GM19351 (cell line): ENCODE results near the gene NCOR1.
A peak's percentile ranks its signal among the peaks of the same experiment; 100 is the strongest.

Experiments
- ATAC-seq: cut with Tn5 transposase; IDR thresholded peaks from one replicate; pipeline ENCODE4 v1.9.1; 2021; ENCODE audit warnings: mild to moderate bottlenecking, moderate library complexity; ENCODE audit not compliant: unreplicated experiment

NCOR1 gene

DNA sequence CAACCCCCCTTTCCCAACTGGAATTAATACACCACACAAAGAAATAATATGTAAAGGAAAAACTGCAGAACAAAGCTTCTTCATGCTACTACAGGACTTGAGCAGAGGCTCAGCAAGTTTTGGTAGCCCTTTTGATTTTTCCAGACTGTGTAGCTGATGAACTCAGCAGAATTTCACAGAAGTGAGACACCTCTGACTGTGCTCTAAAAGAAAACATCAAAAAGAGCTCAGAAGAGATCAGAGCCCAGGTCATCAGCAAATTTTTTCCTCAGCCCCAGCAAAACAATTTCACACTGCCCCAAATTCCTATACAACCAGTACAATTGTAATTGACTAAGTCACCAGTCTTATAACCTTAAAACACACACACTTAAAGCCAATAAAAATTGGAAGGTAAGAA, 177.7 kb downstream of the NCOR1 start:
- ATAC-seq = no peak

GRCh38 chr17:16036261-16036660, 179.1 kb downstream of the NCOR1 start:
- no peak for ATAC-seq

DNA sequence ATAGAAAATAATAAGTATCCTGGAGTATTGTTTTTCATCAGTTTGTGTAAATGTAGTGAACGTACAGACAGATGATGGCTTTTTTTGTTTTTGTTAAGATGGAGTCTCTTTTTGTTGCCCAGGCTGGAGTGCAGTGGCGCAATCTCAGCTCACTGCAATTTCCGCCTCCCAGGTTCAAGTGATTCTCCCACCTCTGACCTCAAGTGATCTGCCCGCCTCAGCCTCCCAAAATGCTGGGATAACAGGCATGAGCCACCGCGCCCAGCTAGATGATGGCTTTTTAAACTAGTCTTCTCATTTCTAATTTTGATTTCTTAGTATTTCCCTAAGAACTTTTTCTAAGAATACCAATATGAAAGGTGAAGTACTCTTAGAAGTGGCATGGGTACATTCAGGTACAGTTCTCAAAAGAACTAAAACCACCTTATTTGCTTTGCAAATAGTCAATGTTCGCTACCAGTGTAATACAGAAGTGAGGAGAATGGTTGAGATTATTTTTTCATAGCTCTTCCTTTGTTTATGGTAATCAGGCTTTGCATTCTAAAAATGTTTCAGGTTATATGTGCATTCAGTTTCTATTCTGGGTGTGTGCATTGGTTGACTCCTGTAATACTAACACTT, 181.5 kb downstream of the NCOR1 start:
- ATAC-seq = no peak

- ATAC-seq = peak; percentile 98
Measured at GRCh38 chr17:16027708-16028584, 187.4 kb downstream of the NCOR1 start.

DNA sequence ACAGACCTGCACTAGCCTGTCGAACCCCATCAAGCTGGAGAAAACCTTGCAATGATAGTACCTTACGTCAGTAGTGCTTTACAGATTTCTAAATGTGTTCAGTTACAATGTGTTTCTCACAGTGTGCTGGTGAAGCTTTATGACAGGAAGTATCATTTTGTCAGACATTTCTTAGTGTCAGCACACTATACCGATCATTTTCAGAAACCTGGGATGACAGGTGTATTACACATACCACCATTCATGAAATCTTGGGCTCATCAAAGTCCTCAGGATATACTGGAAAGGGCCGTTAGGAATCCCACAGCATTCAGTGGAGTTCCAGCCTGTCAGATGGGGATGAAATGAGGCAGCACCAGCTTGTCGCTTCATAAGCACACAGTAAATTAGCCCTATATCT, 188.4 kb downstream of the NCOR1 start:
- ATAC-seq = no peak

- ATAC-seq = no peak
Measured at GRCh38 chr17:16025202-16025601, 190.1 kb downstream of the NCOR1 start.

DNA sequence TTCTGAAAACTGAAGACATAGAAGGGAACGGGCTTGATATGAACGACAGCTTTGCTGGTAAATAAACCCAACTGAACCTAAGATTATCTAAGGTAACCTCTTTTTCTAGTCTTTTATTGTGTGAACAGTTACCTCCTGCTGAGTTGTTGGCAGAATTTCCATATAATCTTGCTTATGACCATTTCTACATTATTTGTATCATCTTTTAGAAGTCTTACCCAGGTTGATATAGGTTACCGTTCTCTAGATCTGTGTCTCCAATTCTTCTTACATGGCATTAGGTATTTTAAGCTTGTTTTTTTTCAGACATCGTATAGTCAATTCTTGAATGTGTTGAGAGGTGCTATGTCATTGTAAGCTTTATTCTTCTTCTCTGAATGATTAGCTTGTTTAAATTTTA, 191.5 kb downstream of the NCOR1 start:
- ATAC-seq = no peak

DNA sequence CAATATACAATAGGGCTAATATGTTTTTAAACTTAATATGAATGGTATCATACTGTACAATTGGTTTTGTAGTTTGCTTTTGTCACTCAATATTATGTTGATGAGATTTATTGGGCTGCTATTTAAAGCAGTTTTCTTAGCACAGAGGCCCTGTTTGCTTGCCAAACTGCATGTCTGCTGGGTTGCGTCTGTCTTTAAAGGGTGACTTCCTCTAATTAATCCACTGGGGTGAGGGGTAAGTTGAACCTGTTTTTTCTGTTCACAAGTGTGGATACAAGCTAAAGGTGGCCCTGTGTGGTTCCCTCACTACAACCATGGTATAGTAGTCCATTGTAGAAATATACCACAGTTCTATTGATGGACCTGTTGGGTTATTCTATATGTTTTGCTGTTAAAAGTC, 196.0 kb downstream of the NCOR1 start:
- no peak for ATAC-seq

DNA sequence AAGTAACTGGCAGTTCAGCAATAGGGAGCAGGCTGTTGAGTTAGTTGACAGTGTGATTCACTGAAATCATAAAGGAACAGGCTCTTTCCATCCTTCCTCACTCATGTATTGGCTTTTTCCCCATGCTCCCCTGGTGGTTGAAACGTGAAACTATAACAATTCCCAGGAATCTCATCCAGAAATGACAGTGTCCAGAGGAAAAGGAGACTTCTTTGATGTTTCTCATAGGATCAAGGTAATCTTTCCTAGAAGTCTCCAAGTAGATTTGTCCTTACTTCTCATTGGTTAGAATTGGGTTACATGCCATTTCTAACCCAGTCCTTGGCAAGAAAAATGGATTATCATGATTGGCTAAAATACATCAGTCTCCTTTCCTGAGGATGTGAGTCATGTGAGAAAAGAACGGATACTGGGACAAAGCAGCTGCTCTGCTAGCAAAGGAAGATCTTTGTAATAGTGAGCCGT, 201.4 kb downstream of the NCOR1 start:
- no peak for ATAC-seq

- no peak for ATAC-seq
Measured at GRCh38 chr17:16007439-16007838, 207.9 kb downstream of the NCOR1 start.

DNA sequence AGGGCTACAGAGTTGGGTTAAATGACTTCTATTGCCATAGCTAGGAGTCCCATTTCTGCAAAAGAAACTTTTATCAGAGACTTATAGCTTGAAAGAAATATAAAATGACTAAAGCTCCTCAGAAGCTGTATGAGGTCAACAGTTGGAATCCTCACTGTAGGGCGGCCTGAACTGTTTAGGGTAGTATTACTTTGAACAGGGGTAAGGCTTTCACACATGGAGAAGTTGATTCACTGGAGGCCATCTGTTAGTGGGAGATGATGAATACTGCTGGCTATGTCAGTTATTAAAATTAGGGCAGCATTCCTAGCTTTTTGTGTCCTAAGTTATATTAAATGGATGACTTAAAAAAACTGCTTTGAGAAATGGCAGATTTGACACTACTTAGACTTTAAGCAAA, 209.7 kb downstream of the NCOR1 start:
- ATAC-seq = no peak

DNA sequence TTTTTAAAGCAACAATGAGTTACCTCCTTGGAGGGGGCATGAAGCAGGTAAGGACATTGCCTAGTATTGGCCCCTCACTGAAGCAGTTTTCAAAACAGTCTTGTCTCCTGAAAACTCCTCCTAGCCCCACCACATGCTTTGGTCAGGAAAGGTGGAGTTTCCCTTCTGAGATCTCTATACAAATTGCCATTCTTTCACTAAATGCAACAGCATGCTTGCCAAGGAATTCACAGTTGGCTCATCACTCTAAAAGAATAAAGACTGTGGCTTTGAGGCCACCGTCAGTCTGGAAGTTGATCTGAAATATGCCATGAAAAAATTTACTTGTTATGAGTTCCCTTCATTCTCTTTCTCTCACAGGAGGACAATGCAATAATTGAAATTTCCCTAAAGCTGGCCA, 211.5 kb downstream of the NCOR1 start:
- no peak for ATAC-seq

DNA sequence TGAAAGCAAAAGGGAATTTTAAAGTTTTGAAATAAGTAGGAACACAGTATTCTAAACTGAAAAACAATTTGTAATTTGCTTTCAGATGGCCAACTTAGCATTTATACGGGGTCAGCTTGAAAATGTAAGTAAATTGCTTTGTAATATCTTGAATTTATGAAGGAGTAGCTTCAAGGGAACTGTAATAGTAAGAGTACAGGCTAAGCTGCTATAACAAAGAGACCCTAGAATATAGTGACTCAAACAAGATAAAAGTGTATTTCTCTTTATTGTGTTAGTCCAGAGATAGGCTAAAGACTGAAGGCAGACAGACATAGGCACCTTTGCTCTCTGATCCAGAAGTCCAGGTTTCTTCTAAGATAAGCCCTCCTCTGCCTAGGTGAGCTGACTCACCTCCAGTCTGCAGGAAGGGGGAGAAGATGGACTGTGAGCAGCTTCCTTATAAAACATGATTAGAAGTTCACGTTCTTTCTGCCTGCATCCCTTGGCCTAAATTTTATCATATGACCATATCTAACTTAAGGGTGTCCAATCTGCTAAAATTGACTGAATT, 212.6 kb downstream of the NCOR1 start:
- no peak for ATAC-seq

DNA sequence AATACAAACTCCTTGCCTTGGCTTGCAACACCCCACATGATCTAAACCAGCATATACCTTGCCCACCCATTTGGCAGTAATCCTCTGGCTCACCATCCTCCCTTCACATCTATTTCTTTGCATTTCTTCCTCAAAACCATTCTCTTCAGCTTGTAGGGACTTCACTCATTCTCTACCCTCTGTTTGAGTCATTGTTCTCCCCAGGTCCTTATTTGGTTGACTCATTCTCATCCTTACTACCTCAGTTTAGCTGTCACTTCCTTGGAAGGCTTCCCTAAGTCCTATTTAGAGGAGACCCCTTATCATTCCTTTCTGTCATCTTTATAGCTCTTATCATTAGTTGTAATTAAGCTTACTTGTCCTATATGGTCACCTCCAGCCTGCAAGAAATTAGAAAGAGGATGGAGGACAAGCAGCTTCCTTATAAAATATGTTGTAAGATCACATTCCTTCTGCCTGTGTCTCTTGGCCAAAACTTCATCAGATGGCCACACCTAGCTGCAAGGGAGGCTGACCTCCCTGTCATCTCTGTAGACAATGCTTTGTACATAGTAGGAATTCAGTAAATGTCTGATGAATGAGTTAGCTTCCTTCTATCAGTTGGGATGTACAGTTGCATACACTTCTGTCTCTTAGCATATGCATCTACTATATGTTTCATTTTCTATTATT, 214.0 kb downstream of the NCOR1 start:
- no peak for ATAC-seq

DNA sequence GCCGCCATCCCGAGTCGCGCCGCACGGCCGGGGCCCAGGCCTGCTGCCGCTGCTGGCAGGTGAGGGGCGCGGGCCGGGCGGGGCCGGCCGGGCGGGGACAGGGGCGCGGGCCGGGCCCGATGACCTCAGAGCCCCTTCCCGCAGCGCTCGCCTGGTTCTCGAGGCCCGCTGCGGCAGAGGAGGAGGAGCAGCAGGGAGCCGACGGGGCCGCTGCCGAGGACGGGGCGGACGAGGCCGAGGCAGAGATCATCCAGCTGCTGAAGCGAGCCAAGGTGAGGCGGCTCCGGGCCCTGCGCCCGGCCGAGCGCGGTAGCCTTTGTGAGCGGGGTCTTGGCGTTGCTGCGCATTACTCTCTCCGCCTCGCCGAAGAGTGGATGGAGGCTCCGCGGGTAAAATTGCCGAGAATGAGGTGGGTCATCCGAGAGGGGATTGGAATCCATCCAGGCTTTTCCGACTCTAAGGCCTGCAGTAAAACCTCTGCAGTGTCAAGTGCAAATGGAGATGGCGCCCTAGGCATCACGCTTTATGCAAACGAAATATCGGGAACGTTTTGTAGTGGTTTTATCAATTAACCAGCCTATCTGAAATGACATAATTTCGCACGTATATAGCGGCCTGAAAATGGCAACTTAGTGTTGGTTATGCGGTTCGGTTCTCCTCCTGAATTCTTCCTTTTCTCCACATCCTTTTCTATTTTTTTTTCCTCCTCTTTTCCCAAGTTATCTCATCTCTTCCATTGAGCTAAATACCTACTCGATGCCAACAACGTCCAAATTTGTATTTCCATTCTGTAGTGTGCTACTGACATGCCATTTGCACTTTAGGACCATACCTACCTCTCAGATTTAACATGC, 215.1 kb downstream of the NCOR1 start:
- ATAC-seq = peak; percentile 35

- peak; percentile 95 for ATAC-seq
Measured at GRCh38 chr17:15999141-15999973, 216.0 kb downstream of the NCOR1 start, which contains the start of the genes TTC19 and ZSWIM7. Gene TTC19 (plus strand): TSS chr17:15999824. CDS start chr17:15999849, 25 bp downstream. Gene ZSWIM7 (minus strand): TSS chr17:15999704. CDS start chr17:15999594, 110 bp downstream.

GRCh38 chr17:15998031-15998562, 217.2 kb downstream of the NCOR1 start:
- ATAC-seq = no peak

- ATAC-seq = no peak
Measured at GRCh38 chr17:15996322-15996721, 219.0 kb downstream of the NCOR1 start.
